Small intestine (tissue), 16 donors: ENCODE data around the gene ZMYND12. TPM values are rescaled to one million over a fixed set of nuclear protein-coding genes. Genes with fewer than 3 reads are reported as not detected.
"Not testable (repeated sequence)": the region's sequence is repeated elsewhere in the genome, so short reads cannot be mapped to it uniquely, and the experiment has no call there.

Experiments used
- DNase-seq, 2 donors: peaks; one replicate each; pipeline versions ENCODE4 v3.0.0 to v3.0.0-alpha.2; 2013
- FAIRE-seq: peaks from 2 replicates; lab custom pipeline; 2012; peaks lifted over from hg19 to GRCh38; lab: Jason Lieb, UNC
- H3K27ac ChIP-seq, 3 donors: one replicate each; pipeline ENCODE4 v1.5.1; 2013; ENCODE audit warnings: low read length in 2 of 3, mild to moderate bottlenecking in 2 of 3, control low read depth in 1 of 3, inconsistent platforms in 1 of 3, low read depth in 1 of 3, moderate library complexity in 1 of 3
- H3K27me3 ChIP-seq, 3 donors: one replicate each; pipeline ENCODE4 v1.6.1; 2013; ENCODE audit warnings: low read length in 3 of 3, inconsistent platforms in 1 of 3; ENCODE audit not compliant: control insufficient read depth in 3 of 3, insufficient read depth in 3 of 3
- H3K36me3 ChIP-seq, 3 donors: one replicate each; pipeline ENCODE4 v1.6.1; 2013; ENCODE audit warnings: low read length in 3 of 3, inconsistent platforms in 1 of 3, low read depth in 1 of 3, mild to moderate bottlenecking in 1 of 3, moderate library complexity in 1 of 3; ENCODE audit not compliant: control insufficient read depth in 3 of 3, insufficient read depth in 2 of 3
- H3K4me1 ChIP-seq, 3 donors: one replicate each; pipeline ENCODE4 v1.6.1; 2013; ENCODE audit warnings: low read length in 2 of 3, inconsistent platforms in 1 of 3, low read depth in 1 of 3, mild to moderate bottlenecking in 1 of 3, moderate library complexity in 1 of 3; ENCODE audit not compliant: control insufficient read depth in 3 of 3, insufficient read depth in 2 of 3
- H3K4me3 ChIP-seq, 3 donors: one replicate each; pipeline ENCODE4 v1.5.1; 2013; ENCODE audit warnings: low read length in 3 of 3, control low read depth in 1 of 3, inconsistent platforms in 1 of 3, low read depth in 1 of 3, mild to moderate bottlenecking in 1 of 3, moderate library complexity in 1 of 3
- H3K9me3 ChIP-seq, 2 donors: one replicate each; pipeline ENCODE4 v1.6.1; 2013; ENCODE audit warnings: low read depth in 1 of 2, low read length in 1 of 2; ENCODE audit not compliant: control insufficient read depth in 2 of 2, insufficient read depth in 1 of 2
- WGBS, 3 donors: extraction: QIAGEN DNeasy Blood & Tissue Kit; methylation state at CpG; one replicate each; pipeline ENCODE4 v1.1.7; 2013; 5-methylcytosine and 5-hydroxymethylcytosine counted together
- long read RNA-seq, 10 donors: transcript quantifications; one replicate each; lab custom pipeline, GENCODE V29; 2026
- polyA plus RNA-seq, 4 donors: library from polyadenylated mRNA; stranded (reverse) in 3 of 4; unstranded in 1 of 4; fragments of 200-250 nt in 3 of 4; fragments of 120-200 nt in 1 of 4; gene quantifications; one replicate each; pipeline versions ENCODE4 v1.2.1 to v1.2.3, GENCODE V29; 2013
- donor health status: healthy with polysubstance abuse.
- donor health status: control.
- donor health status: control.
- donor health status: Bipolar disorder and iron deficiency.
- donor health status: healthy.

ZMYND12 gene, protein sequence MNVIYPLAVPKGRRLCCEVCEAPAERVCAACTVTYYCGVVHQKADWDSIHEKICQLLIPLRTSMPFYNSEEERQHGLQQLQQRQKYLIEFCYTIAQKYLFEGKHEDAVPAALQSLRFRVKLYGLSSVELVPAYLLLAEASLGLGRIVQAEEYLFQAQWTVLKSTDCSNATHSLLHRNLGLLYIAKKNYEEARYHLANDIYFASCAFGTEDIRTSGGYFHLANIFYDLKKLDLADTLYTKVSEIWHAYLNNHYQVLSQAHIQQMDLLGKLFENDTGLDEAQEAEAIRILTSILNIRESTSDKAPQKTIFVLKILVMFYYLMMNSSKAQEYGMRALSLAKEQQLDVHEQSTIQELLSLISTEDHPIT
- 1 to 10 TPM in 2 of 4 donors, under 1 TPM in 1, not detected in 1; 0.89 to 1.7 (median 1.1) TPM for polyA plus RNA-seq
- long read RNA-seq, donor 1 = 0 reads
- long read RNA-seq, donor 2 = 0 reads
- long read RNA-seq, donor 3 = 0 reads
- long read RNA-seq, donor 4 = 0 reads
- long read RNA-seq, donor 5, partial matches to known transcripts = 10 of 59 reads
- long read RNA-seq, donor 5, other reads (novel, unspliced or antisense) = 49 of 59 reads
- long read RNA-seq, donor 6, partial matches to known transcripts = 10 of 86 reads
- long read RNA-seq, donor 6, other reads (novel, unspliced or antisense) = 76 of 86 reads
- long read RNA-seq, donor 7 = 0 reads
- long read RNA-seq, donor 8 = 0 reads
- long read RNA-seq, donor 9 = 0 reads
- long read RNA-seq, donor 10 = 0 reads

DNA sequence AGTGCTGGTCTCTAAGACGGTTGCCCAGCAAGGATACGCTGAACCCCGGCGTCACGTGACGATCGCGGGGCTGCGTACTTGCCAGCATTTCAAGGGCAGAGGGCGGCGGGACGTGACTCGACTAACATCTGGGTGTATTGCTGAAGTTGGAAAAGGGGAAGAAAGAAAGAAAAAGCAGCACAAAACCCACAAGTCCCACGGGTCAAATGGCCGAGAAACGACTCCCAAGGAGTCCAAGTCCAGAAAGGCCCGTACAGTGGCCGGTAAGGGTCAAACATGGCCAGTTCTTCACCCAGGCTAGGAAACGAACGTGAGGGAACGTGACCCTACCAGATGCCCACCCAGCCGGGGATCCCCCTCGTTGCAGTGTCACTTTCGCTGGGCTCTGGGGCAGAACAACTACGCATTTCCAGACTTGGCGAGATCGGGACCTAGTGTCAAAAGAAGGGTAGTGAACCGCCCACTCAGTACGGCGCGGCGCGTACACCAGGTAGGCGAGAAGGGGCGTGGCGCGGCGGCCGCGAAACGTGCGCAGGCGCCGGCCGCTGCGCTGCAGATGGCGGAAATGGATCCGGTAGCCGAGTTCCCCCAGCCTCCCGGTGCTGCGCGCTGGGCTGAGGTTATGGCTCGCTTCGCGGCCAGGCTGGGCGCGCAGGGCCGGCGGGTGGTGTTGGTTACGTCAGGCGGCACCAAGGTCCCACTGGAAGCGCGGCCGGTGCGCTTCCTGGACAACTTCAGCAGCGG, at the start of gene ZMYND12, which contains the start of gene PPCS:
Gene ZMYND12, minus strand, starts transcription at position 13 of the 744 bp plus-strand sequence. CDS start 25 bp downstream, outside the sequence.
Gene PPCS, plus strand, starts transcription at position 534 of the 744 bp plus-strand sequence. Its CDS starts 23 bp downstream, at position 557.
- peak within 1 kb of the TSS; percentile 94 to 98 (median 94) for H3K27ac ChIP-seq
- peak within 1 kb of the TSS; percentile 75 to 93 (median 87) for H3K4me3 ChIP-seq
- H3K9me3 ChIP-seq = no peaks in the 10 kb centered on the region
- FAIRE-seq (no peak), DNase-seq (peak; percentile 87 to 97)
- H3K4me1 ChIP-seq = peaks cover 3 to 24% (median 4%) of the 10 kb centered on the region in 3 donors
- 0% methylated on average over 43 to 66 of the region's 66 CpGs for WGBS, 3 donors
- peaks cover 0 to 7% (median 3%) of the 10 kb centered on the region in 3 donors for H3K36me3 ChIP-seq
- H3K27me3 ChIP-seq = no peaks in the 10 kb centered on the region

DNA sequence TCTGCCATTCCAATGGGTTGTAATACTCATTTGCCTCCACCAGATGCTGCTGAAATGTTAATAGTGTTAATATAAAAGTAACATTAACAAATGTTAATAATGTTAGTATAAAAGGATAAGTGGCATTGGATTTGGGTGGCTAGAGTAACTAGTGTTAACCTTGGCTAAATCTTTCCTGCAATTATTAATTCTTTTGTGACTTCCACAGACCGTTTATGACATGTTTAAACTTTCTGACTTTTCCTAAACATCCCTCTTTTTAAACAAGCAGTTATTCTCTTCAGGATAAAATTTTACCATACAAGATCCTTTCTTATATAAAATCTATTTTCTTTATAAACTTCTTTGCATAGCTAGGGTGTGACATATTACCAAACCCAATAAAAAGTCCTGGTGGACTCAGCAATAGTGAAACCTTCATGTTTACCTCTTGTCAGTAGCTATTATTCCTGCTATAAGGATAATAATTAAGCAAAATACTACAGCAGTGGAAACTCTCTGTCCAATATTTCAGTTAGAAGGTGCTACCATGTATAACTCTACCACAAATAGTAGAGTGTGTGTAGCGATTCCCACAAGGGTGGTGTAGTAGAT, 48.8 kb upstream of the ZMYND12 start:
- H3K27me3 ChIP-seq = no peaks in the 10 kb centered on the region
- H3K4me3 ChIP-seq = no peak overlapping the region
- peaks cover 0 to 3% (median 2%) of the 10 kb centered on the region in 3 donors for H3K36me3 ChIP-seq
- H3K4me1 ChIP-seq = no peaks in the 10 kb centered on the region
- FAIRE-seq (no peak), DNase-seq (no peak)
- no peak overlapping the region for H3K27ac ChIP-seq
- 88 to 95% (median 90%) methylated on average over 2 of the region's 2 CpGs for WGBS, 3 donors
- peaks cover 0 to 41% of the 10 kb centered on the region in 2 donors for H3K9me3 ChIP-seq

DNA sequence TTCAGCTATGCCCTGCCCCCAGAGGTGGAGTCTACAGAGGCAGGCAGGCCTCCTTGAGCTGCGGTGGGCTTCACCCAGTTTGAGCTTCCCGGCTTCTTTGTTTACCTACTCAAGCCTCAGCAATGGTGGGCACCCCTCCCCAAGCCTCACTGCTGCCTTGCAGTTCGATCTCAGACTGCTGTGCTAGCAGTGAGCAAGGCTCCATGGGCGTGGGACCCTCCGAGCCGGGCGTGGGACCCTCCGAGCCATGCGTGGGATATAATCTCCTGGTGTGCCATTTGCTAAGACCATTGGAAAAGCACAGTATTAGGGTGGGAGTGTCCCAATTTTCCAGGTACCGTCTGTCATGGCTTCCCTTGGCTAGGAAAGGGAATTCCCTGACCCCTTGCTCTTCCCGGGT, 46.2 kb upstream of the ZMYND12 start:
- not testable (repeated sequence) for FAIRE-seq, H3K27ac ChIP-seq, DNase-seq

DNA sequence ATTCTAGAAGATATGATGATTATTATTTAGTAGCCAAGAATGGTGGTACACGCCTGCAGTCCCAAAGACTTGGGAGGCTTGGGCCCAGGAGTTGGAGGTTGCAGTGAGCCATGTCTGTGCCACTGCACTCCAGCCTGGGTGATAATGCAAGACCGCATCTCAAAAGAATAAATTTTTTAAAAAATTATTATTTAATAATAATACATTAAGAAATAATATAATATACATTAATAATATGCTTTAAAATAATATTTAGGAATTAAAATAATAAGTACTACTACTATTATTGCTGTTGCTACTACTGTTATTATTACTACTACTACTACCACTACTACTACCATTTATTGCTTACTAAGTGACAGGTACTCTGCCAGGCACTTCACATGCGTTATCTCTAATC, 34.4 kb upstream of the ZMYND12 start:
- FAIRE-seq = no peak
- 98% methylated on average over 3 of the region's 3 CpGs for WGBS, 3 donors
- no peaks in the 10 kb centered on the region for H3K4me1 ChIP-seq
- peaks cover 0 to 6% of the 10 kb centered on the region in 2 donors for H3K9me3 ChIP-seq
- H3K27ac ChIP-seq = no peak overlapping the region
- no peaks in the 10 kb centered on the region for H3K27me3 ChIP-seq
- no peak overlapping the region for H3K4me3 ChIP-seq
- DNase-seq = no peak
- H3K36me3 ChIP-seq = no peaks in the 10 kb centered on the region

More for the DNA sequence above, 46.2 kb upstream of the ZMYND12 start:
- H3K36me3 ChIP-seq, H3K4me1 ChIP-seq, H3K4me3 ChIP-seq, H3K27me3 ChIP-seq: not testable (repeated sequence)
- 84 to 91% (median 88%) methylated on average over 10 to 11 of the region's 11 CpGs for WGBS, 3 donors
- peaks cover 0 to 29% of the 10 kb centered on the region in 2 donors for H3K9me3 ChIP-seq

DNA sequence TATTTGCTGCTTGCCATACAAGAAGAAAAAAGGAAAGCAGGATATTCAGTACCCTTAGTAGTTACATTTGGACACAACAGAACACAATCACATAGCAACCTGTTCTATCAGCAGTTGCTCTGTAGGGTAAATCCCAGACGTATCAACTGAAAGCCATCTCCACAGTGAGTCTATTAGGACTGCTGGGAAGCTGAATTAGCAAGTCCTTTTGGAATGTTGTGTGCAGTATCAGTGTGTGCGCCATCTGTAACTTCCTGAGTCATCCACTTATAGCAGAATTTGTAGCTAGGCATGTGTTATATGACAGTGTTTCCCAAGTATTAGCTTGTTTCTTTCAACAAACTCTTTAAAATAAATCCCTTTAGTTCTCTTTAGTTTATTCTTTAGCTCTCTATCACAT, 28.6 kb upstream of the ZMYND12 start:
- WGBS, 3 donors = 84 to 91% (median 86%) methylated on average over 2 of the region's 2 CpGs
- Histone ChIP-seq H3K36me3 (peaks cover 0 to 9% (median 0%) of the 10 kb centered on the region in 3 donors), H3K27me3 (no peaks in the 10 kb centered on the region), H3K27ac (no peak overlapping the region), H3K4me1 (no peaks in the 10 kb centered on the region), H3K4me3 (no peak overlapping the region), H3K9me3 (no peaks in the 10 kb centered on the region)
- no peak for DNase-seq
- FAIRE-seq = no peak

DNA sequence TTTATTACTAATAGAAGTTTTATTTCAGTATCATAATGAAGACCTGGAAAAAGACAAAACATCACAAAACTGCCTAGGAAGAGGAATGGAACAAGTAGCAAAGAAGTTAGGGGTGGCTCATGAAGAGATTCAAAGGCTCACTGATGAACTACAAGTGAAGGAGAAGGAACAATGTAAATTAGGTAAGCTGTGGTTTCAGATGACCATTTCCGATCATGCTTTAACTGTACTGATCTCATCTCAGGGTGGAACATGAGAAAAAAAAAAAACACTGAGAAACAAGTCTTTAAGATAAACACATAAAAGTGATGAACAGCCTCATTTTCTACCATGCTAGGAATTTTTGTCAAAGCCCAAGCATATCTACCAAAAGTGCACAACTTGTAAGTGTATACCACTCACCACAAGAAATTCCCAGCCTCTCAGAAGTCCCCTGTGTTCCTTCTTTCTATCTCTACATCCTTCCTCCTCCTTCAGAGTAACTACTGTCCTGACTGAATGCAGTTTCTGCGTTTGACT, 26.9 kb upstream of the ZMYND12 start:
- no peaks in the 10 kb centered on the region for H3K27me3 ChIP-seq
- H3K4me3 ChIP-seq = no peak overlapping the region
- H3K4me1 ChIP-seq = no peaks in the 10 kb centered on the region
- H3K36me3 ChIP-seq = peaks cover 0 to 9% (median 0%) of the 10 kb centered on the region in 3 donors
- H3K27ac ChIP-seq = no peak overlapping the region
- FAIRE-seq (no peak), DNase-seq (no peak)
- 86 to 88% (median 87%) methylated on average over 2 of the region's 2 CpGs for WGBS, 3 donors
- no peaks in the 10 kb centered on the region for H3K9me3 ChIP-seq

DNA sequence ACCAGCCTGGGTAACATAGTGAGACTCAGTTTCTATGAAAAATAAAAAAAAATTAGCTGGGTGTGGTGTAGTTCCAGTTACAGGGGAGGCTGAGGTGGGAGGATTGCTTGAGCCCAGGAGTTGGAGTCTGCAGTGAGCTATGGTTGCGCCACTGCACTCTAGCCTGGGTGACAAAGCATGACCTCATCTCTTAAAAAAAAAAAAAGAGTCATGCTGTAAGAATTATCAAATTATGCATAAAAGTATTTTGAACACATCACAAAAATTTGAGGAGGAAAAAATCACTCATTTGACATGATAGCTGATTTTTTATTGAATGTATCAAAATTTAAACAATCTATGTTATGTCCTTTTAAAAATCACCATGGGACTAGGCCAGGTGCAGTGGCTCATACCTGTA, 25.1 kb upstream of the ZMYND12 start:
- DNase-seq (no peak), FAIRE-seq (no peak)
- H3K27me3 ChIP-seq = no peaks in the 10 kb centered on the region
- WGBS, 3 donors = 96 to 100% (median 97%) methylated on average over 1 of the region's 1 CpG
- no peaks in the 10 kb centered on the region for H3K4me1 ChIP-seq
- peaks cover 0 to 9% (median 0%) of the 10 kb centered on the region in 3 donors for H3K36me3 ChIP-seq
- no peak overlapping the region for H3K4me3 ChIP-seq
- H3K27ac ChIP-seq = no peak overlapping the region
- H3K9me3 ChIP-seq = no peaks in the 10 kb centered on the region
